Duodenal mucosa (tissue), 2 donors: ENCODE data around the gene KLF11.

ENCODE experiments used
- H3K27ac ChIP-seq: one replicate; pipeline ENCODE4 v1.7.0; 2013; ENCODE audit warnings: low read depth, low read length
- H3K27me3 ChIP-seq, 2 donors: one replicate each; pipeline ENCODE4 v1.7.0; 2013; ENCODE audit warnings: low read length in 2 of 2, control low read depth in 1 of 2; ENCODE audit not compliant: insufficient read depth in 2 of 2, control insufficient read depth in 1 of 2
- H3K36me3 ChIP-seq, 2 donors: one replicate each; pipeline ENCODE4 v1.7.0; 2013; ENCODE audit warnings: low read length in 2 of 2, control low read depth in 1 of 2; ENCODE audit not compliant: insufficient read depth in 2 of 2, control insufficient read depth in 1 of 2
- H3K4me1 ChIP-seq, 2 donors: one replicate each; pipeline ENCODE4 v1.7.0; 2013; ENCODE audit warnings: low read length in 2 of 2, control low read depth in 1 of 2; ENCODE audit not compliant: insufficient read depth in 2 of 2, control insufficient read depth in 1 of 2
- H3K4me3 ChIP-seq, 2 donors: one replicate each; pipeline ENCODE4 v1.7.0; 2013; ENCODE audit warnings: low read length in 2 of 2, low read depth in 1 of 2
- H3K9ac ChIP-seq, 2 donors: one replicate each; pipeline ENCODE4 v1.7.0; 2013; ENCODE audit warnings: low read length in 2 of 2, low read depth in 1 of 2
- H3K9me3 ChIP-seq, 2 donors: one replicate each; pipeline ENCODE4 v1.7.0; 2013; ENCODE audit warnings: low read length in 2 of 2, control low read depth in 1 of 2; ENCODE audit not compliant: control insufficient read depth in 1 of 2

The KLF11 gene

DNA sequence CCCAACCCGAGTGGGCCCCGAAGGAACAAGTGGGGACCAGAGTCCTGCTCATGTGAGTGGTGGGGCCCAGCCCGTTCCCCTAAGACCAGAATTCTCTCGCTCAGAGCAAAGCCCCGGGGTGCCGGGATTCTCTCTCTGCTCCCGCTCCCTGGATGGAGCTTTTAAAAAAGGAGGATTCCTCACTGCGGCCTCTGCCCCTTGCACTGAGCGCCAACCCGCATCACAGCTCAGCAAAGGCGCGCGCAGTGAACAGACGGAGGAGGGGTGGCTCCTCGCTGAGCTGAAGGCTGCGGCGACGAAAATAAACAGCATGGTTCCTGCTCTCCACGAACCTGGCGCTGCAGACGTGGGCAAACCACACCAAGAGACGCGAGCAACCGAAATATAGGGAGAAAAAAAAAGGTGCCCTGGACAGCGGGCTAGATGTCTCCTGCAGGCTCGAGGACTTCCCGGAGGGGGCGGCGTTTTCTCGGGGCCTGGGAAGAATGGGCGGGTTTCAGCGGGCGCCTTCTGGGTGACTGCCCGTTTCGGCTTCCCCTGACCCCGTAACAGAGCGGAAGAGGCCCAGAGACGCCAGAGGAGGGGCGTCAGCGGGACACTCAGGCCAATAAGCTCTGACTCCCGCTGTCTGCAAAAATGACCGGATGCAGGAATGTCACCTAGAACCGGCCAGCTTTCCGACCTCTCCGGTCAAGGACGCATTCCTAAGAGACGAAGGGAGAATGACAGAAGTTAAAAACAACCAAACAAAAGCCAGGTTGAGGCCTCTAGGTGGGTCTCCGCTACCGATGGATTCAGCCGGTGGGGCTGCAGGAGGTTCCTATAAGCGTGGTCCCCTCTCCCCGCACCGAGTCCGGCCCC is 819 bp upstream of the KLF11 start:
- peak overlapping the region; percentile 64 to 68 for H3K4me3 ChIP-seq
- peaks cover 9 to 20% of the 10 kb centered on the region in 2 donors for H3K4me1 ChIP-seq

DNA sequence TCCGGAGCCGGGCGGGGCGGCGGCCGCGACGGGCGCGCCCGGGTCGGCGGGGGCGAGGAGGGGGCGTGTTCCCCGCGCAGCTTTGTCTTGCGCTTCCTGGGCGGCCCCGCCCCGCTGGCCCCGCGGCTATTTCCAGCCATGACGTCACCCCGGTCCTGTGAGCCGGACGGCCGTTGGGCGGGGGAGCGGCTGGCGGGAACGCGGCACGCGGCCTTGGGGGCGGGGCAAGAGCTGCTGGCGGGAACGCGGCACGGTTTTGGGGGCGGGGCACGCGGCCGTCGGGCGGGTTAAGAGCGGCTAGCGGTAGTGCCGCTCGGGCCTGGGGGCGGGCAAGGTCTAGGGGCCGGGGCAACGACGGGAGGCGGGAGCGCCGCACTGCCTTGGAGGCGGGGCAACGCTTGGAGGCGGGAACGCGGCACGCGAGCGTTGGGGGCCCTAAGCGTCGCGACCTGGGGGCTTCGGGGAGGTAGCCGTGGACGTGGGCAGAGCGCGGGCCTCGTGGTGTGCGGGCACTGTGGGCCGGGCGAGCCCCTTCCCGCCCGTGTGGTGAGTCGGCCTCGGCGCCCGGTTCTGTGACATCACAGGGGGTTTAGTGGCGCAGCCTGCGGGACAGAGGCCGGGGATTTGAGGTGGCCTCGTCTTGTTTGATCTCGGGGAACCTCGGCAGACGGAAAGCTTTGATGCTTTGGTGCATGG is 704 bp downstream of the KLF11 start:
- H3K4me3 ChIP-seq = peak overlapping the region; percentile 55 to 70
- peak overlapping the region; percentile 39 to 57 for H3K9ac ChIP-seq
- H3K27me3 ChIP-seq = no peaks in the 10 kb centered on the region
- peaks cover 5 to 18% of the 10 kb centered on the region in 2 donors for H3K36me3 ChIP-seq
- H3K27ac ChIP-seq = peak overlapping the region; percentile 99
- H3K9me3 ChIP-seq = no peaks in the 10 kb centered on the region
- peaks cover 15 to 28% of the 10 kb centered on the region in 2 donors for H3K4me1 ChIP-seq

More for the DNA sequence above, 819 bp upstream of the KLF11 start:
- peak overlapping the region; percentile 90 for H3K27ac ChIP-seq
- no peaks in the 10 kb centered on the region for H3K9me3 ChIP-seq
- H3K36me3 ChIP-seq = peaks cover 0 to 7% of the 10 kb centered on the region in 2 donors
- no peaks in the 10 kb centered on the region for H3K27me3 ChIP-seq
- H3K9ac ChIP-seq = peak overlapping the region in 1 of 2 donors; percentile 63

DNA sequence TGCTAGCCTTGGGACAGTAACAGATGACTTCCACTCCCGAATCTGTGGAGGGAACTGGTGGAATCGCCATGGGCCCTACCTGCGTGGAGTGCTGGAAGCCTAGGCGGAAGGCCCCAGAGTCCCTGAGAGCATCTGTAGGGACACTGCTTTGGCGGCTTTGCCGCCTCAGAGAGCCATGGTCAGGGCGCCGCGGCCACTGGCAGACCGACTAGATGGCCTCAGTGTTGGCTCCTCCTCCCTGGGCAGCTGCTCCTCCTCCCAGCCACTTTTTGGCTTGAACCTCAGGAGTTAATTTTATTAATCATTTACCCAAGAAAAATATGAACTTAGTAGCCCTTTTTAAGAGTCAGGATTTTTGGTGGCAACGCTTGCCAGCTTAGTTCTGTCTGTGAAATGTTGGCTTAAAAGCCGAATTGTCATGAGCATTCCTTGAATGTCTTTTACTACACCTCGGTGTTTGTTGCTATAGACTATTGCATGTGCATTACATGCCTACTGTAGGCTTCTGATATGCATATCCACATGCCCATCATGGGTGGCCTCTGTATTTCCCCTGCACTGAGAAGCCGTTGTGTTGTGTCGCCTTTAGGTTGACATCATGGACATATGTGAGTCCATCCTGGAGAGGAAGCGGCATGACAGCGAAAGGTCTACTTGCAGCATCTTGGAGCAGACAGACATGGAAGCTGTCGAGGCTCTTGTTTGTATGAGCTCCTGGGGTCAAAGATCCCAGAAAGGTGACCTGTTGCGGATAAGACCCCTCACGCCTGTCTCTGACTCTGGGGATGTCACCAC is 2.4 kb downstream of the KLF11 start:
- Histone ChIP-seq H3K4me3 (no peak overlapping the region), H3K9me3 (no peaks in the 10 kb centered on the region), H3K9ac (no peak overlapping the region), H3K27ac (no peak overlapping the region), H3K36me3 (peaks cover 5 to 23% of the 10 kb centered on the region in 2 donors), H3K27me3 (no peaks in the 10 kb centered on the region), H3K4me1 (peaks cover 22 to 38% of the 10 kb centered on the region in 2 donors)

DNA sequence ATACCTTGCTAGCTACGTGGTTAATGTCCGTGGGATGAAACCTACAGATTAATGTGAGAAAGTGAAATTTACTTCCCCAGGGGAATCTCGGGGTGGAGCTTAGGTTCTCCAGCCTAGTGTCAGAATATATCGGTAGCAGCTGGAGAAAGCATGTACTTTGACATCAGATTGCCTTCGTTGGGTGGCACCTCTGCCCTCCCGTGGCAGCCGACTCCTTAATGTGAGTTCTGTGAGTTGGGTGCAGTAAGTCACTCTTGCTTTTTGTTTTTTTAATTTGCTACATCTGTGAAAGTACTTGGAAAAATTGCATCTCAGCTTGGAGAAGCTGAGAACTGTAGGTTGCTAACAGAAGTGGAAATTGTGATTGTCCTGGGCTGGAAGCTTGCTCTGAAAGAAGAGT is 3.6 kb downstream of the KLF11 start:
- H3K36me3 ChIP-seq = peaks cover 5 to 23% of the 10 kb centered on the region in 2 donors
- peak overlapping the region in 1 of 2 donors; percentile 18 for H3K9ac ChIP-seq

DNA sequence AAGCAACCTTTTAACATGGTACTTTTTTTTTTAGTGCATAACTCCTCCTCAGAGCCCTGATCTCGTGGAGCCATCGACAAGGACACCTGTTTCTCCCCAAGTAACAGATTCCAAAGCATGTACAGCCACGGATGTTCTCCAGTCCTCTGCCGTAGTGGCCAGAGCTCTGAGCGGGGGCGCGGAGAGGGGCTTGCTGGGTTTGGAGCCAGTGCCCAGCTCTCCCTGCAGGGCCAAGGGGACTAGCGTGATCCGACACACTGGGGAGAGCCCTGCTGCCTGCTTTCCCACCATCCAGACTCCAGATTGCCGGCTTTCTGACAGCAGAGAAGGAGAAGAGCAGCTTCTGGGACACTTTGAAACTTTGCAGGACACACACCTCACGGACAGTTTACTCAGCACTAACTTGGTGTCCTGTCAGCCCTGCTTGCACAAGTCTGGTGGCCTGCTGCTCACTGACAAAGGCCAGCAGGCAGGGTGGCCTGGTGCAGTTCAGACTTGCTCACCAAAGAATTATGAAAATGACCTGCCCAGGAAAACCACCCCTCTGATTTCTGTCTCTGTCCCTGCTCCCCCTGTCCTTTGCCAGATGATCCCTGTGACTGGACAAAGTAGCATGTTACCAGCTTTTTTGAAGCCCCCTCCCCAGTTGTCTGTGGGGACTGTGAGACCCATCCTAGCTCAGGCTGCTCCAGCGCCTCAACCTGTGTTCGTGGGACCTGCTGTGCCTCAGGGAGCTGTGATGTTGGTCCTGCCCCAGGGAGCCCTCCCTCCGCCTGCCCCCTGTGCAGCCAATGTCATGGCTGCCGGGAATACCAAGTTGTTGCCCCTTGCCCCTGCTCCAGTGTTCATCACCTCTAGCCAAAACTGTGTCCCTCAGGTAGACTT is 4.5 kb downstream of the KLF11 start:
- Histone ChIP-seq H3K4me3 (no peak overlapping the region), H3K9me3 (no peaks in the 10 kb centered on the region), H3K27ac (no peak overlapping the region), H3K36me3 (peaks cover 6 to 30% of the 10 kb centered on the region in 2 donors), H3K27me3 (no peaks in the 10 kb centered on the region), H3K9ac (no peak overlapping the region), H3K4me1 (peaks cover 22 to 30% of the 10 kb centered on the region in 2 donors)

More for the DNA sequence above, 3.6 kb downstream of the KLF11 start:
- Histone ChIP-seq H3K4me3 (no peak overlapping the region), H3K9me3 (no peaks in the 10 kb centered on the region), H3K4me1 (peaks cover 22 to 35% of the 10 kb centered on the region in 2 donors), H3K27me3 (no peaks in the 10 kb centered on the region), H3K27ac (no peak overlapping the region)

DNA sequence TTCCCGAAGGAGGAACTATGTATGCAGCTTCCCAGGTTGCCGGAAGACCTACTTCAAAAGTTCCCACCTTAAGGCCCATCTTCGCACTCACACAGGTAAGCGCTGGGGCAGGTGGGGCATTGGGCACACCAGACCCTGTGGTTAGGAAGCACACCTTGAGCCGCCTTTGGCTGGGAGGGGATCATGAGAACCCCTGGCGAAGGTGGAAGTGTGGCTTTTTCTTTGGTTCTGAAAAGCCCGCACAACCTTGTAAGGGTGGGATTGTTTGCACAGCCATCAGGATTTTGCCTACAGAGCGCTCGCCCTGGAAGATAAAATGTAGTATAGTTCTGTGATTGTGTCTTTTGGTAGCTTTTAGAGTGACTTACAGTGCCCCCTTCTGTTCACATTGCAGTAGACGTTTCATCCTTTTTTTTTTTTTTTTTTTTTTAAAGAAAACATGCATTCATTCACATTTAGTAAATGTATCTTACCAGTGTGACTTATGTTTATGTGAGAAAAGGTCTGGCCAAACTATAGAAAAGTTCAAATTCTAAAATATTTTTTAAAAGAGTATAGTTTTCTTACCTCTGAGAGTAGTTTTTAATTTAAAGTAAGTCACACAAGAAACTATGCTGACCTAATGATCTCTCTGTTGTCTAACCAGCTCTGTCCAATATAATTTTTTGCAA is 5.3 kb downstream of the KLF11 start:
- Histone ChIP-seq H3K9ac (no peak overlapping the region), H3K9me3 (no peaks in the 10 kb centered on the region), H3K36me3 (peaks cover 9 to 38% of the 10 kb centered on the region in 2 donors), H3K27ac (no peak overlapping the region), H3K4me1 (peaks cover 22 to 30% of the 10 kb centered on the region in 2 donors), H3K27me3 (no peaks in the 10 kb centered on the region), H3K4me3 (no peak overlapping the region)

DNA sequence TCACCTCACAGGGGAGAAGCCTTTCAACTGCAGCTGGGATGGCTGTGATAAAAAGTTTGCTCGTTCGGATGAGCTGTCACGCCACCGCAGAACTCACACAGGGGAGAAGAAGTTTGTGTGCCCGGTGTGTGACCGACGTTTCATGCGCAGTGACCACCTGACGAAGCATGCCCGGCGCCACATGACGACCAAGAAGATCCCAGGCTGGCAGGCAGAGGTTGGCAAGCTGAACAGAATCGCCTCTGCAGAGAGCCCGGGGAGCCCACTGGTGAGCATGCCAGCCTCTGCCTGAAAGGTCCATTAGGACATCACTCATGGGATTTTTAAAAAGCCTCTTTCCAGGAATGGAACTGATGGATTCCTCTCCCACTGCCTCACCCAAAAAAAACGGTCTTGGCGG is 8.9 kb downstream of the KLF11 start:
- Histone ChIP-seq H3K4me1 (peaks cover 22 to 29% of the 10 kb centered on the region in 2 donors), H3K9me3 (no peaks in the 10 kb centered on the region), H3K27ac (no peak overlapping the region), H3K27me3 (no peaks in the 10 kb centered on the region), H3K9ac (no peak overlapping the region), H3K4me3 (no peak overlapping the region), H3K36me3 (peaks cover 9 to 41% of the 10 kb centered on the region in 2 donors)

DNA sequence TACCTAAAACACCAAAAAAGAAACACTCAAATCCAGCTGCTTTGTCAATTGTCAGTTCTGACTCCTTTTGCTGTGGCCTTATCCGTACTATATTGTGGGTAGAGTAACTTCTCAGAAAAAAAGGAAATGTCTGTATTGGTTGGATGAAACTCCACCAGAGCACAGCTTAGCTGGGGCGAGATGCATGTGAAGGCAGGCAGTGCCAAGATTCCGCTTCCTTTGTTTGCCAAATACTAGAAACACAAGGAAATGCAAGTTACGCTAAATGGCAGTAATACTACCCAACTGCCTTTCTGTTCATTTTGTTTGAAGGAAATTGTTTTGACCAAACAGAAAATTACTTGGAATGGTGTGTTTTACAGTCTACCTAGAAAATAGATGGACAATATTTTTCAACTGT is 10.0 kb downstream of the KLF11 start:
- H3K4me1 ChIP-seq = peaks cover 22 to 31% of the 10 kb centered on the region in 2 donors
- H3K9me3 ChIP-seq = no peaks in the 10 kb centered on the region
- peaks cover 4 to 30% of the 10 kb centered on the region in 2 donors for H3K36me3 ChIP-seq
- no peak overlapping the region for H3K4me3 ChIP-seq
- H3K27ac ChIP-seq = no peak overlapping the region
- no peaks in the 10 kb centered on the region for H3K27me3 ChIP-seq
- no peak overlapping the region for H3K9ac ChIP-seq

DNA sequence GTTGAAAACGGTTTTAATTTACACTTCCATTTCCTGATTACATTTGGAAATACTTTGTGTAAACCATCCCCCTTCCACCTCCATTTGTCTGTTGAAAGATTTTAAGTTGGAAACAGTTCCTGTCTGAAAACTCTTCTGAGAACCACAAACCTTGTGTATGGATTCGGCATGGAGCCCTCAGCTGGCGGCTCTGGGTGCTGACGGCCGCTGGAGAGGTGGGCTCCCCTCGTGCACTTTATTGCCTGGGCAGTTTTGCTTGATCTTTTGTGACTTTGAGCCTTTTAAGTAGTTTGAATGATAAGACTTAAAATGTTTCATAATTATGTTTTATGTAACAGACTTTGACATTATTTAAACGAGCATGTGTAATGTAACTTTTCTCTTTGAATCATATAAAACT is 11.1 kb downstream of the KLF11 start:
- peaks cover 4 to 23% of the 10 kb centered on the region in 2 donors for H3K36me3 ChIP-seq
- H3K4me1 ChIP-seq = peaks cover 15 to 23% of the 10 kb centered on the region in 2 donors
- H3K27me3 ChIP-seq = no peaks in the 10 kb centered on the region
- no peak overlapping the region for H3K27ac ChIP-seq
- no peak overlapping the region for H3K9ac ChIP-seq
- H3K9me3 ChIP-seq = no peaks in the 10 kb centered on the region
- H3K4me3 ChIP-seq = no peak overlapping the region
